Activated CD8-positive, alpha-beta memory T cell treated with anti-CD3 and anti-CD28 coated beads, Interleukin-2, amount 10 ng/mL, durations not matched to agents 7 days and 5 days (primary cell): ENCODE data around the gene ZNF677. TPM values are rescaled to one million over a fixed set of nuclear protein-coding genes. Genes with fewer than 3 reads are reported as not detected.

ENCODE experiments used
- total RNA-seq, 2 experiments: library from RNA; stranded (reverse); gene quantifications; one replicate each; pipeline ENCODE4 v1.2.3, GENCODE V29; 2021

ZNF677 gene
- total RNA-seq, 2 experiments from 2014 or later, result 4.5 to 6.1 TPM

Other genes starting within 250 kb of the ZNF677 start
- not detected for gene ERVV-1, start 241.0 kb downstream of the ZNF677 start, total RNA-seq
- gene ERVV-2, start 210.1 kb downstream of the ZNF677 start, total RNA-seq, result not detected
- gene ZNF160, start 151.5 kb downstream of the ZNF677 start, total RNA-seq, result 10 to 100 TPM; 27.4 to 35.7 TPM
- gene ZNF415, start 122.0 kb downstream of the ZNF677 start, total RNA-seq, result under 1 TPM; 0.35 to 0.61 TPM
- 10 to 100 TPM in 1 of 2 experiments, 1 to 10 TPM in 1; 6.1 to 11.0 TPM for gene ZNF347, start 95.8 kb downstream of the ZNF677 start, total RNA-seq
- gene ZNF665, start 61.5 kb downstream of the ZNF677 start, total RNA-seq, result 1 to 10 TPM; 2.9 to 6.0 TPM
- not detected for gene VN1R2, start 3.4 kb upstream of the ZNF677 start, total RNA-seq
- gene VN1R4, start 12.8 kb upstream of the ZNF677 start, total RNA-seq, result not detected
- 1 to 10 TPM; 8.0 to 9.9 TPM for gene ZNF845, start 78.9 kb upstream of the ZNF677 start, total RNA-seq
- gene ZNF525, start 110.8 kb upstream of the ZNF677 start, total RNA-seq, result 10 to 100 TPM; 13.6 to 17.9 TPM
- gene ZNF765, start 140.3 kb upstream of the ZNF677 start, total RNA-seq, result 10 to 100 TPM; 12.4 to 14.2 TPM
- 10 to 100 TPM; 11.2 to 12.6 TPM for gene ZNF761, start 177.1 kb upstream of the ZNF677 start, total RNA-seq
- gene ZNF813, start 212.9 kb upstream of the ZNF677 start, total RNA-seq, result 1 to 10 TPM; 5.5 TPM